HEK293T (cell line): ENCODE results near the gene RAD23B.

Experiments used
- ARNT ChIP-seq: fragments of 450-650 bp; IDR thresholded peaks from 2 replicates; pipeline ENCODE4 v1.6.1; 2017; ENCODE audit warnings: mild to moderate bottlenecking
- BHLHE40 ChIP-seq: fragments of 450-650 bp; IDR thresholded peaks from 2 replicates; pipeline ENCODE4 v1.6.1; 2016; ENCODE audit warnings: mild to moderate bottlenecking, moderate library complexity, borderline replicate concordance
- CTBP1 ChIP-seq: fragments of 450-650 bp; IDR thresholded peaks from 2 replicates; pipeline ENCODE4 v1.6.1; 2016; ENCODE audit warnings: borderline replicate concordance
- FOXA1 ChIP-seq: fragments of 450-650 bp; IDR thresholded peaks from 2 replicates; pipeline ENCODE4 v1.6.1; 2016; ENCODE audit warnings: mild to moderate bottlenecking
- HDGF ChIP-seq: fragments of 450-650 bp; IDR thresholded peaks from 2 replicates; pipeline ENCODE4 v1.6.1; 2017; ENCODE audit warnings: antibody characterized with exemption, borderline replicate concordance
- SUZ12 ChIP-seq: fragments of 450-650 bp; IDR thresholded peaks from 2 replicates; pipeline ENCODE4 v1.6.1; 2016; ENCODE audit warnings: mild to moderate bottlenecking

DNA sequence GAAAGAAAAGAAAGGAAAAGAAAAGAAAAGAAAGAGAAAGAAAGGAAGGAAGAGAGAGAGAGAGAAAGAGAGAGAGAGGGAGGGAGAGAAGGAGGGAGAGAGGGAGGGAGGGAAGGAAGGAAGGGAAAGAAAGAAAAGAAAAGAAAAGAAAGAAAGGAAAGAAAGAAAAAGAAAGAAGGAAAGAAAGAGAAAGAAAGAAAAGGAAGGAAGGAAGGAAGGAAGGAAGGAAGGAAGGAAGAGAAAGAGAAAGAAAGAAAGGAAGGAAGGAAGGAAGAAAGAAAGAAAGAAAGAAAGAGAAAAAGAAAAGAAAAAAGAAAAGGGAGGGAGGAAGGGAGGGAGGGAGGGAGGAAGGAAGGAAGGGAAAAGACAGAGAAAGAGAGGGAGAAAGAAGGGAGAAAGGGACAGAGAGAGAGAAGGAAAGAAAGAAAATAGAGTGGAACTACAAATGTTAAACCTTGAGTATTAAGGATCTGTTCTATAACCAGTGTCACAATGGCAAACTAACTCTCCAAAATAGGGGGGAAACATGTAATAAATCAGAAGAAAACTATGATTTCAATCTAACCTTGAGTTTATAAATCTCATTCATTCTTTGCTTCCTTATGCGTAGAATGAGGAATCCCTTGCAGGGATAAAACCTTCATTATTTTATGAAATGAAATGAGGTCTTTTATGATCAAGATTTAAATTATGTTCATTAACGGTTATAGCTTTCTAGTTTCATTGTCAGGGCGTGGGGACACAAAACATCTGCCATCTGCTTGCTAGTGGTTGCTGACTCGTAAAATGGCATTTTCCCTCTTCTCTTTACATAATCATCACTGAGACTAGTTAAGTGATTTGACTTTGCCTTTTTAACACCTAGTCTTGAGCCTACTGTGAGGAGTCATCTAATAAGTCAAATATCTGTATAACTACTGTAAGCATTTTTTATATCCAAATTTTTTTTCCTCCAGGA lies 40.7 kb upstream of the RAD23B start:
- TF ChIP-seq SUZ12 (no peak), HDGF (no peak), CTBP1 (no peak), BHLHE40 (no peak), ARNT (no peak), FOXA1 (no peak)
